GM12892 (cell line): ENCODE measurements around the gene CRYBA4. TPM values are rescaled to one million over a fixed set of nuclear protein-coding genes. Genes with fewer than 3 reads are reported as not detected.

Source experiments
- DNase-seq: peaks from one replicate; pipeline ENCODE4 v3.0.0; 2011; ENCODE audit not compliant: insufficient read length
- FAIRE-seq: peaks from 2 replicates; lab custom pipeline; 2011; peaks lifted over from hg19 to GRCh38; lab: Jason Lieb, UNC
- POLR2A ChIP-seq: IDR thresholded peaks from 2 replicates; pipeline ENCODE4 v1.6.1; 2011; ENCODE audit warnings: low read depth, low read length, control low read depth
- POLR2AphosphoS5 ChIP-seq: IDR thresholded peaks from 2 replicates; pipeline ENCODE4 v1.6.1; 2011; ENCODE audit warnings: low read depth, low read length, control low read depth
- TAF1 ChIP-seq: IDR thresholded peaks from 2 replicates; pipeline ENCODE4 v1.6.1; 2011; ENCODE audit warnings: low read depth, mild to moderate bottlenecking, control low read depth, low read length, borderline replicate concordance
- polyA plus RNA-seq: library from polyadenylated mRNA; unstranded; fragments of >200 nt; gene quantifications from one replicate; pipeline ENCODE4 v1.2.1, GENCODE V29; 2012; ENCODE audit warnings: missing spikeins, inconsistent platforms; ENCODE audit not compliant: missing spikeins

Gene CRYBA4
- not detected for polyA plus RNA-seq

GRCh38 chr22:26621663-26622062, at the start of gene CRYBA4:
Gene CRYBA4 (plus strand): TSS chr22:26621963. CDS start chr22:26622597, 634 bp downstream.
- TF ChIP-seq POLR2A (no peak), POLR2AphosphoS5 (no peak), TAF1 (no peak)
- FAIRE-seq (no peak), DNase-seq (no peak)

- FAIRE-seq (no peak), DNase-seq (no peak)
- TF ChIP-seq TAF1 (no peak), POLR2AphosphoS5 (no peak), POLR2A (no peak)
Observed at GRCh38 chr22:26573026-26573662, 48.6 kb upstream of the CRYBA4 start.

- FAIRE-seq (no peak), DNase-seq (no peak)
- TF ChIP-seq POLR2A (no peak), POLR2AphosphoS5 (no peak), TAF1 (no peak)
Observed at GRCh38 chr22:26574001-26574723, 47.6 kb upstream of the CRYBA4 start.

GRCh38 chr22:26576026-26576680, 45.6 kb upstream of the CRYBA4 start:
- no peak for FAIRE-seq

GRCh38 chr22:26577081-26577480, 44.7 kb upstream of the CRYBA4 start:
- DNase-seq (no peak), FAIRE-seq (no peak)
- TF ChIP-seq TAF1 (no peak), POLR2AphosphoS5 (no peak), POLR2A (no peak)

More at GRCh38 chr22:26576026-26576680, 45.6 kb upstream of the CRYBA4 start:
- no peak for TF ChIP-seq TAF1
- no peak for TF ChIP-seq POLR2A
- TF ChIP-seq POLR2AphosphoS5: no peak
- no peak for DNase-seq

- FAIRE-seq (peak; percentile 82), DNase-seq (peak; percentile 58)
- TF ChIP-seq POLR2A (no peak), TAF1 (no peak), POLR2AphosphoS5 (peak; percentile 57)
Observed at GRCh38 chr22:26579331-26579886, 42.4 kb upstream of the CRYBA4 start.

- no peak for FAIRE-seq
- no peak for DNase-seq
- TF ChIP-seq TAF1: no peak
- no peak for TF ChIP-seq POLR2AphosphoS5
- no peak for TF ChIP-seq POLR2A
Observed at GRCh38 chr22:26580240-26580962, 41.4 kb upstream of the CRYBA4 start.

- no peak for FAIRE-seq
- 0 out of 2 replicates have a peak, but pooled peaks have one; percentile 28 for TF ChIP-seq POLR2A
- no peak for TF ChIP-seq POLR2AphosphoS5
- no peak for TF ChIP-seq TAF1
- DNase-seq: no peak
Observed at GRCh38 chr22:26581026-26581425, 40.7 kb upstream of the CRYBA4 start.

- TF ChIP-seq POLR2A (no peak), TAF1 (no peak), POLR2AphosphoS5 (no peak)
- no peak for FAIRE-seq
- no peak for DNase-seq
Observed at GRCh38 chr22:26581633-26582168, 40.1 kb upstream of the CRYBA4 start.

GRCh38 chr22:26584010-26584409, 37.8 kb upstream of the CRYBA4 start:
- TF ChIP-seq TAF1: no peak
- TF ChIP-seq POLR2AphosphoS5: no peak
- TF ChIP-seq POLR2A: no peak
- no peak for DNase-seq
- no peak for FAIRE-seq
